Body of pancreas (tissue), 4 donors: ENCODE measurements around the gene ZNF536. TPM values are rescaled to one million over a fixed set of nuclear protein-coding genes. Genes with fewer than 3 reads are reported as not detected.

Experiments used
- ATAC-seq: fragments of 150-250 bp; one replicate; pipeline ENCODE4 v1.9.1; 2016
- DNase-seq, 4 donors: peaks; one replicate each; pipeline ENCODE4 v3.0.0-alpha.2; 2019
- H3K27ac ChIP-seq, 4 donors: fragments of 200-600 bp; sonication (generic); 1 replicate in 3 of 4; 2 replicates in 1 of 4; pipeline versions ENCODE4 v1.5.1 to v1.6.1; 2016 to 2019; ENCODE audit warnings: mild to moderate bottlenecking in 1 of 4, mixed read lengths in 1 of 4, moderate library complexity in 1 of 4
- H3K27me3 ChIP-seq, 2 donors: fragments of 200-600 bp; sonication (generic); one replicate each; pipeline ENCODE4 v1.6.0; 2016; ENCODE audit warnings: mild to moderate bottlenecking in 1 of 2
- H3K36me3 ChIP-seq, 2 donors: fragments of 200-600 bp; sonication (generic); replicated peaks in 1 of 2; 2 replicates each; pipeline ENCODE4 v1.5.1; 2016; ENCODE audit warnings: low read depth in 2 of 2; ENCODE audit not compliant: insufficient read depth in 1 of 2
- H3K4me1 ChIP-seq: fragments of 200-600 bp; sonication (generic); one replicate; pipeline ENCODE4 v1.6.0; 2016
- H3K4me3 ChIP-seq, 2 donors: fragments of 200-600 bp; sonication (generic); 1 replicate in 1 of 2; 2 replicates in 1 of 2; pipeline ENCODE4 v1.5.1; 2016 to 2019
- H3K9me3 ChIP-seq, 3 donors: fragments of 200-600 bp; sonication (generic); 1 replicate in 2 of 3; 2 replicates in 1 of 3; pipeline ENCODE4 v1.5.1; 2016
- POLR2A ChIP-seq, 3 donors: fragments of 450-650 bp; IDR thresholded peaks; one replicate each; pipeline ENCODE4 v1.6.1; 2016; ENCODE audit warnings: antibody characterized with exemption in 3 of 3, mild to moderate bottlenecking in 2 of 3
- WGBS, 2 donors: methylation state at CpG; one replicate each; pipeline ENCODE4 v1.1.5; 2017; 5-methylcytosine and 5-hydroxymethylcytosine counted together
- intact Hi-C: fragments of 100-400 bp; cut with DNase I; formaldehyde crosslinking; loops from one replicate; pipeline ENCODE4 v1.15.1; 2023
- total RNA-seq, 2 donors: library from RNA; depleted of rRNA; stranded (reverse); fragments of >200 nt; gene quantifications; one replicate each; pipeline ENCODE4 v1.1.0, GENCODE V29; 2016
- TF ChIP-seq, protein P1 (sequence below), 7 experiments: fragments of 450-650 bp in 4 of 7; fragments of 200-600 bp in 3 of 7; sonication (generic) in 3 of 7; IDR thresholded peaks; one replicate each; pipeline ENCODE4 v1.5.1; 2016 to 2019; ENCODE audit warnings: antibody characterized with exemption in 7 of 7

ZNF536 gene
- total RNA-seq, 2 donors from 2014 or later: not detected

DNA sequence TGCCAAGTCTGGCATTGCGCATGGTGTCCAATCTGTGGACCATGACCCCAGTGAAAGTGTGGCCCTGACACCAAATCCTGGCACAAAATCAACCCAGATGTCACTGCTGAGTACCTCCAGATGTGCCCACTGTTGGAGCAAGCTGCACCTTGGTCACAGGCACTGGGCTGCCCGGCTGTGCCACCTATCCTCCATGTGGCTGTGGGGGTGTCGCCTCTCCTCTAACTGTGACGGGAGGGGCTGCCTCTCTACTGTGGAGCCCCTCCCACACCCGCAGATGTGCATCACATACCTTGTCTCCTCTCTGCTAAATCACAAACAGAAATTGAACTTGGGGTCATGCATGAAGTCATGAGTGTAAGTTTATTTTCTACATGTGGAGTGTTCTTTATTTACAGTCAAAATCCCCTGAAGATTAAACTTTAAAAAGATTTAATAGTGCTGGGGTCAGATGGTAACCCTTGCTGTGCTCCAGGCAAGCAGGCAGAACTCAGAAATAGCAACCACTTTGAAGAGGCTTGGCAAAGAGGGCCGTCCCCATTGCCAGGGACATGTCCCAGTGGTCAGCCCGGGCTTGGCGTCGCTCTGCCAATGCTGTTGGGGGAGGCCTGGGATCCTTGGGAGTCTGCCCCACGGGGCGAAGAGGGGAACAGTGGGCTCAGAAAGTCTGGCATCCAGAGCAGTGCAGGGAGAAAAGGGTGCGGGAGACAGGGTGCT lies 46.4 kb upstream of the ZNF536 start:
- Histone ChIP-seq H3K27ac (no peak overlapping the region), H3K9me3 (no peaks in the 10 kb centered on the region), H3K36me3 (no peaks in the 10 kb centered on the region), H3K4me1 (no peaks in the 10 kb centered on the region), H3K4me3 (no peak overlapping the region), H3K27me3 (no peaks in the 10 kb centered on the region)
- no peak for DNase-seq
- intact Hi-C loops: no loop called here
- ATAC-seq: no peak
- TF ChIP-seq POLR2A (IDR thresholded peaks at IDR 0.05): no peak
- TF ChIP-seq, protein P1, sequence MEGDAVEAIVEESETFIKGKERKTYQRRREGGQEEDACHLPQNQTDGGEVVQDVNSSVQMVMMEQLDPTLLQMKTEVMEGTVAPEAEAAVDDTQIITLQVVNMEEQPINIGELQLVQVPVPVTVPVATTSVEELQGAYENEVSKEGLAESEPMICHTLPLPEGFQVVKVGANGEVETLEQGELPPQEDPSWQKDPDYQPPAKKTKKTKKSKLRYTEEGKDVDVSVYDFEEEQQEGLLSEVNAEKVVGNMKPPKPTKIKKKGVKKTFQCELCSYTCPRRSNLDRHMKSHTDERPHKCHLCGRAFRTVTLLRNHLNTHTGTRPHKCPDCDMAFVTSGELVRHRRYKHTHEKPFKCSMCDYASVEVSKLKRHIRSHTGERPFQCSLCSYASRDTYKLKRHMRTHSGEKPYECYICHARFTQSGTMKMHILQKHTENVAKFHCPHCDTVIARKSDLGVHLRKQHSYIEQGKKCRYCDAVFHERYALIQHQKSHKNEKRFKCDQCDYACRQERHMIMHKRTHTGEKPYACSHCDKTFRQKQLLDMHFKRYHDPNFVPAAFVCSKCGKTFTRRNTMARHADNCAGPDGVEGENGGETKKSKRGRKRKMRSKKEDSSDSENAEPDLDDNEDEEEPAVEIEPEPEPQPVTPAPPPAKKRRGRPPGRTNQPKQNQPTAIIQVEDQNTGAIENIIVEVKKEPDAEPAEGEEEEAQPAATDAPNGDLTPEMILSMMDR (IDR thresholded peaks at IDR 0.05): no peak
- WGBS, 2 donors: 63 to 73% methylated on average over 10 to 12 of the region's 12 CpGs

- Histone ChIP-seq H3K9me3 (no peaks in the 10 kb centered on the region), H3K27me3 (no peaks in the 10 kb centered on the region), H3K4me3 (no peak overlapping the region), H3K36me3 (no peaks in the 10 kb centered on the region), H3K4me1 (no peaks in the 10 kb centered on the region), H3K27ac (no peak overlapping the region)
- ATAC-seq (no peak), DNase-seq (no peak)
- TF ChIP-seq POLR2A (IDR thresholded peaks at IDR 0.05): no peak
- TF ChIP-seq, protein P1 (IDR thresholded peaks at IDR 0.05): no peak
- 70 to 77% methylated on average over 11 of the region's 11 CpGs for WGBS, 2 donors
- intact Hi-C loops: no loop called here
These were observed 45.8 kb upstream of the ZNF536 start for GRCh38 chr19:30326393-30326710.

DNA sequence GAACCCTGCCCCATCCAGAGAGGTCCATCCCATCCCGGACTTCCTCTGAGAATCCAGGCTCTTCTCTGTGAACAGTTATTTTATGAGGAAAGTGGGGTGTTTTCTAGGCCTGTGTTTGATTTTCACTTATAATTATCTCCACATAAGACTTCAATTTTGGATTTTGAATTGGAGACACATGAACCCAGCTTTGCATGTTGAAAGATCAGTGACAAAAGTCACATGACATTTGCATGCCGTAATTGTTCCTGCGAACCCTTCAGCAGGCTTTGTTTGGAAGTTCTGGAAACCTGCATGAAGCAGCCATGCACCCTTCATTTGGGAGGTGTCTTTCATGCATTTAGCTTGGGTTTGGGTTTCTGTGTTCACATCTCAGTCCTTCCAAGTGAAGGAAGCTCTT lies 44.9 kb upstream of the ZNF536 start:
- no peaks in the 10 kb centered on the region for H3K36me3 ChIP-seq
- ATAC-seq: no peak
- no peak overlapping the region for H3K4me3 ChIP-seq
- 83 to 88% methylated on average over 3 of the region's 3 CpGs for WGBS, 2 donors
- DNase-seq: no peak
- intact Hi-C loops: no loop called here
- no peaks in the 10 kb centered on the region for H3K27me3 ChIP-seq
- H3K4me1 ChIP-seq: no peaks in the 10 kb centered on the region
- no peaks in the 10 kb centered on the region for H3K9me3 ChIP-seq
- no peak for TF ChIP-seq POLR2A (IDR thresholded peaks at IDR 0.05)
- TF ChIP-seq, protein P1 (IDR thresholded peaks at IDR 0.05): no peak
- no peak overlapping the region for H3K27ac ChIP-seq

- 57 to 65% methylated on average over 1 to 3 of the region's 3 CpGs for WGBS, 2 donors
- intact Hi-C loops: no loop called here
- Histone ChIP-seq H3K4me1 (no peaks in the 10 kb centered on the region), H3K4me3 (no peak overlapping the region), H3K9me3 (no peaks in the 10 kb centered on the region), H3K27ac (no peak overlapping the region), H3K36me3 (no peaks in the 10 kb centered on the region), H3K27me3 (no peaks in the 10 kb centered on the region)
- TF ChIP-seq POLR2A (IDR thresholded peaks at IDR 0.05): no peak
- TF ChIP-seq, protein P1 (IDR thresholded peaks at IDR 0.05): no peak
- DNase-seq (no peak), ATAC-seq (no peak)
These were observed 44.1 kb upstream of the ZNF536 start for GRCh38 chr19:30328096-30328495.

GRCh38 chr19:30330266-30330665 lies 41.9 kb upstream of the ZNF536 start:
- 65 to 75% methylated on average over 3 to 4 of the region's 4 CpGs for WGBS, 2 donors
- Histone ChIP-seq H3K36me3 (no peaks in the 10 kb centered on the region), H3K27ac (no peak overlapping the region), H3K27me3 (no peaks in the 10 kb centered on the region), H3K4me3 (no peak overlapping the region), H3K9me3 (no peaks in the 10 kb centered on the region), H3K4me1 (no peaks in the 10 kb centered on the region)
- intact Hi-C loops: no loop called here
- no peak for ATAC-seq
- TF ChIP-seq POLR2A (IDR thresholded peaks at IDR 0.05): no peak
- TF ChIP-seq, protein P1 (IDR thresholded peaks at IDR 0.05): no peak
- DNase-seq: no peak
